Aorta (tissue), 5 donors: Measurements from ENCODE around the gene ZDHHC14. TPM values are rescaled to one million over a fixed set of nuclear protein-coding genes. Genes with fewer than 3 reads are reported as not detected.

Experiments used
- ATAC-seq: fragments of 200-7000 bp; cut with Tn5 transposase; one replicate; pipeline ENCODE4 v1.9.1; 2022; ENCODE audit warnings: moderate library complexity; ENCODE audit not compliant: low FRiP score
- DNase-seq, 2 donors: peaks; one replicate each; pipeline ENCODE4 v3.0.0-alpha.2; 2020
- H3K27ac ChIP-seq, 2 donors: one replicate each; pipeline ENCODE4 v1.5.1; 2013; ENCODE audit warnings: low read length in 2 of 2, mild to moderate bottlenecking in 2 of 2, moderate library complexity in 2 of 2, control low read depth in 1 of 2, inconsistent platforms in 1 of 2, low read depth in 1 of 2
- H3K27me3 ChIP-seq, 2 donors: one replicate each; pipeline ENCODE4 v1.6.1; 2013; ENCODE audit warnings: control low read depth in 1 of 2, low read length in 1 of 2, mild to moderate bottlenecking in 1 of 2, moderate library complexity in 1 of 2; ENCODE audit not compliant: insufficient read depth in 2 of 2, control insufficient read depth in 1 of 2
- H3K36me3 ChIP-seq, 2 donors: one replicate each; pipeline ENCODE4 v1.6.1; 2013; ENCODE audit warnings: control low read depth in 1 of 2, low read length in 1 of 2, mild to moderate bottlenecking in 1 of 2; ENCODE audit not compliant: insufficient read depth in 2 of 2, control insufficient read depth in 1 of 2
- H3K4me1 ChIP-seq, 2 donors: one replicate each; pipeline ENCODE4 v1.6.1; 2013; ENCODE audit warnings: low read length in 2 of 2, control low read depth in 1 of 2, mild to moderate bottlenecking in 1 of 2, moderate library complexity in 1 of 2; ENCODE audit not compliant: insufficient read depth in 2 of 2, control insufficient read depth in 1 of 2
- H3K4me3 ChIP-seq, 2 donors: one replicate each; pipeline ENCODE4 v1.5.1; 2013; ENCODE audit warnings: low read length in 2 of 2, control low read depth in 1 of 2, mild to moderate bottlenecking in 1 of 2
- H3K9me3 ChIP-seq: one replicate; pipeline ENCODE4 v1.6.1; 2013; ENCODE audit warnings: mild to moderate bottlenecking, low read length; ENCODE audit not compliant: control insufficient read depth
- WGBS, 2 donors: extraction: QIAGEN DNeasy Blood & Tissue Kit; methylation state at CpG; one replicate each; pipeline ENCODE4 v1.1.7; 2013; 5-methylcytosine and 5-hydroxymethylcytosine counted together
- intact Hi-C, 2 donors: fragments of 100-400 bp; cut with DNase I; formaldehyde crosslinking; loops; one replicate each; pipeline versions ENCODE4 v1.14.2 to v1.15.0; 2022
- polyA plus RNA-seq, 2 donors: library from polyadenylated mRNA; stranded (reverse); fragments of 200-250 nt; gene quantifications; one replicate each; pipeline ENCODE4 v1.2.3, GENCODE V29; 2013
- total RNA-seq, 2 donors: library from RNA; stranded (reverse); fragmentation: NEBNext Ultra II Directional; extraction: Animal tissue kit (Norgen Biotek cat#: 25700); gene quantifications; one replicate each; pipeline ENCODE4 v1.2.1, GENCODE V29; 2021
- donor health status: healthy with polysubstance abuse.
- donor health status: Bipolar disorder and iron deficiency.
- donor health status: DM: no; HTN: no; CAD: no.
- donor health status: DM: no; HTN: no; CAD: no.
- donor health status: DM: yes; HTN: yes; CAD: no.

ZDHHC14 gene
- total and polyA plus RNA-seq, 4 donors: 2.8 to 17.8 (median 14.4) TPM

GRCh38 chr6:157629220-157629619, 248.2 kb downstream of the ZDHHC14 start:
- Histone ChIP-seq H3K27ac (no peak overlapping the region), H3K4me3 (no peak overlapping the region), H3K4me1 (no peaks in the 10 kb centered on the region), H3K36me3 (no peaks in the 10 kb centered on the region), H3K9me3 (no peaks in the 10 kb centered on the region), H3K27me3 (no peaks in the 10 kb centered on the region)
- ATAC-seq (no peak), DNase-seq (peak in 1 of 2 donors; percentile 27)
- intact Hi-C loops: no loop called here
- 83 to 85% methylated on average over 10 of the region's 10 CpGs for WGBS, 2 donors

GRCh38 chr6:157630463-157631080, 249.6 kb downstream of the ZDHHC14 start:
- no peak for ATAC-seq
- H3K4me3 ChIP-seq: no peak overlapping the region
- intact Hi-C loops: no loop called here
- H3K36me3 ChIP-seq: no peaks in the 10 kb centered on the region
- no peaks in the 10 kb centered on the region for H3K4me1 ChIP-seq
- H3K9me3 ChIP-seq: no peaks in the 10 kb centered on the region
- H3K27ac ChIP-seq: no peak overlapping the region
- WGBS, 2 donors: 91 to 93% methylated on average over 5 of the region's 5 CpGs
- DNase-seq: peak in 1 of 2 donors; percentile 13
- H3K27me3 ChIP-seq: no peaks in the 10 kb centered on the region

- no peaks in the 10 kb centered on the region for H3K27me3 ChIP-seq
- no peaks in the 10 kb centered on the region for H3K4me1 ChIP-seq
- H3K4me3 ChIP-seq: no peak overlapping the region
- 72 to 81% methylated on average over 7 of the region's 7 CpGs for WGBS, 2 donors
- ATAC-seq (no peak), DNase-seq (peak; percentile 24 to 38)
- no peaks in the 10 kb centered on the region for H3K36me3 ChIP-seq
- no peak overlapping the region for H3K27ac ChIP-seq
- intact Hi-C loops: no loop called here
- H3K9me3 ChIP-seq: no peaks in the 10 kb centered on the region
These were observed 250.4 kb downstream of the ZDHHC14 start for GRCh38 chr6:157631412-157631811.

GRCh38 chr6:157631838-157632614, 251.0 kb downstream of the ZDHHC14 start:
- Histone ChIP-seq H3K4me1 (no peaks in the 10 kb centered on the region), H3K27ac (no peak overlapping the region), H3K4me3 (no peak overlapping the region), H3K36me3 (no peaks in the 10 kb centered on the region), H3K27me3 (no peaks in the 10 kb centered on the region), H3K9me3 (no peaks in the 10 kb centered on the region)
- ATAC-seq (no peak), DNase-seq (peak; percentile 36 to 52)
- WGBS, 2 donors: 75 to 81% methylated on average over 11 of the region's 11 CpGs
- intact Hi-C loops: no loop called here

- intact Hi-C loops: no loop called here
- no peak overlapping the region for H3K4me3 ChIP-seq
- ATAC-seq: no peak
- H3K9me3 ChIP-seq: no peaks in the 10 kb centered on the region
- H3K27me3 ChIP-seq: no peaks in the 10 kb centered on the region
- no peak overlapping the region for H3K27ac ChIP-seq
- 50 to 58% methylated on average over 5 of the region's 5 CpGs for WGBS, 2 donors
- no peaks in the 10 kb centered on the region for H3K4me1 ChIP-seq
- H3K36me3 ChIP-seq: no peaks in the 10 kb centered on the region
- peak in 1 of 2 donors; percentile 11 for DNase-seq
These were observed 251.8 kb downstream of the ZDHHC14 start for GRCh38 chr6:157632821-157633220.

GRCh38 chr6:157634546-157634945, 253.6 kb downstream of the ZDHHC14 start:
- ATAC-seq (no peak), DNase-seq (peak; percentile 26 to 51)
- Histone ChIP-seq H3K4me3 (no peak overlapping the region), H3K27ac (no peak overlapping the region), H3K27me3 (no peaks in the 10 kb centered on the region), H3K9me3 (no peaks in the 10 kb centered on the region), H3K4me1 (no peaks in the 10 kb centered on the region), H3K36me3 (no peaks in the 10 kb centered on the region)
- 82 to 88% methylated on average over 8 of the region's 8 CpGs for WGBS, 2 donors
- intact Hi-C loops: no loop called here

GRCh38 chr6:157635388-157636244, 254.6 kb downstream of the ZDHHC14 start:
- no peak for ATAC-seq
- WGBS, 2 donors: 90 to 91% methylated on average over 23 of the region's 23 CpGs
- H3K27me3 ChIP-seq: no peaks in the 10 kb centered on the region
- H3K27ac ChIP-seq: no peak overlapping the region
- peak; percentile 17 to 68 for DNase-seq
- H3K4me1 ChIP-seq: no peaks in the 10 kb centered on the region
- no peak overlapping the region for H3K4me3 ChIP-seq
- no peaks in the 10 kb centered on the region for H3K9me3 ChIP-seq
- no peaks in the 10 kb centered on the region for H3K36me3 ChIP-seq
- intact Hi-C loops: no loop called here

- Histone ChIP-seq H3K27me3 (no peaks in the 10 kb centered on the region), H3K4me3 (no peak overlapping the region), H3K4me1 (no peaks in the 10 kb centered on the region), H3K9me3 (no peaks in the 10 kb centered on the region), H3K36me3 (peaks cover 0 to 1% of the 10 kb centered on the region in 2 donors), H3K27ac (no peak overlapping the region)
- ATAC-seq (no peak), DNase-seq (no peak)
- 18 to 30% methylated on average over 5 of the region's 5 CpGs for WGBS, 2 donors
- intact Hi-C loops: no loop called here
These were observed 256.5 kb downstream of the ZDHHC14 start for GRCh38 chr6:157637516-157637915.
